NCI-H1930 (cell line): ENCODE measurements around the gene DOK6.

Experiments used
- DNase-seq, 2 experiments: peaks; one replicate each; lab custom pipeline; 2025; lab: John Stamatoyannopoulos, UW

The DOK6 gene

GRCh38 chr18:69435000-69435399 is 34.3 kb downstream of the DOK6 start:
- DNase-seq = no peak

- no peak for DNase-seq
These were observed 43.5 kb downstream of the DOK6 start for GRCh38 chr18:69444221-69444620.

- DNase-seq = no peak
These were observed 47.2 kb downstream of the DOK6 start for GRCh38 chr18:69447886-69448285.

GRCh38 chr18:69455125-69455524 is 54.4 kb downstream of the DOK6 start:
- DNase-seq = no peak

- no peak for DNase-seq
These were observed 68.8 kb downstream of the DOK6 start for GRCh38 chr18:69469444-69469919.

GRCh38 chr18:69480460-69480859 is 79.8 kb downstream of the DOK6 start:
- no peak for DNase-seq

GRCh38 chr18:69483574-69483973 is 82.9 kb downstream of the DOK6 start:
- no peak for DNase-seq

GRCh38 chr18:69484699-69485396 is 84.2 kb downstream of the DOK6 start:
- DNase-seq = no peak

GRCh38 chr18:69487488-69488394 is 87.1 kb downstream of the DOK6 start:
- DNase-seq = no peak

- DNase-seq = no peak
These were observed 89.4 kb downstream of the DOK6 start for GRCh38 chr18:69490072-69490471.

- no peak for DNase-seq
These were observed 90.1 kb downstream of the DOK6 start for GRCh38 chr18:69490813-69491212.

GRCh38 chr18:69491576-69491975 is 90.9 kb downstream of the DOK6 start:
- no peak for DNase-seq

GRCh38 chr18:69492861-69493260 is 92.2 kb downstream of the DOK6 start:
- DNase-seq = no peak

GRCh38 chr18:69494841-69495240 is 94.2 kb downstream of the DOK6 start:
- DNase-seq = no peak

- no peak for DNase-seq
These were observed 94.7 kb downstream of the DOK6 start for GRCh38 chr18:69495338-69495737.

GRCh38 chr18:69495841-69496533 is 95.3 kb downstream of the DOK6 start:
- no peak for DNase-seq

- no peak for DNase-seq
These were observed 118.3 kb downstream of the DOK6 start for GRCh38 chr18:69518989-69519388.

GRCh38 chr18:69523582-69523981 is 122.9 kb downstream of the DOK6 start:
- DNase-seq = no peak

- DNase-seq = no peak
These were observed 127.7 kb downstream of the DOK6 start for GRCh38 chr18:69528435-69528834.

- DNase-seq = no peak
These were observed 128.5 kb downstream of the DOK6 start for GRCh38 chr18:69529151-69529550.

GRCh38 chr18:69531973-69532372 is 131.3 kb downstream of the DOK6 start:
- no peak for DNase-seq

GRCh38 chr18:69537183-69537582 is 136.5 kb downstream of the DOK6 start:
- DNase-seq = no peak

- DNase-seq = no peak
These were observed 138.2 kb downstream of the DOK6 start for GRCh38 chr18:69538849-69539248.
